Measurements from ENCODE around the gene LIN7B. TPM values are rescaled to one million over a fixed set of nuclear protein-coding genes. Genes with fewer than 3 reads are reported as not detected.

LIN7B gene
- total RNA-seq, 1 donor from 2014 or later = 3.6 TPM

GRCh38 chr19:49080392-49080791, 33.8 kb upstream of the LIN7B start:
- no peak for DNase-seq
- CTCF ChIA-PET = interaction anchor here (0.9 kb wide), 1 partner anchor 17 kb away, joined by 3 read pairs; no protein-coding TSS in a partner anchor
- no peak overlapping the region for H3K27ac Mint-ChIP-seq
- POLR2A ChIA-PET = no interaction called here
- intact Hi-C loops (cut with micrococcal nuclease) = loop anchor here (10.0 kb wide), 1 partner anchor 296 kb away; no protein-coding TSS in a partner anchor
- TF ChIP-seq, protein P1, sequence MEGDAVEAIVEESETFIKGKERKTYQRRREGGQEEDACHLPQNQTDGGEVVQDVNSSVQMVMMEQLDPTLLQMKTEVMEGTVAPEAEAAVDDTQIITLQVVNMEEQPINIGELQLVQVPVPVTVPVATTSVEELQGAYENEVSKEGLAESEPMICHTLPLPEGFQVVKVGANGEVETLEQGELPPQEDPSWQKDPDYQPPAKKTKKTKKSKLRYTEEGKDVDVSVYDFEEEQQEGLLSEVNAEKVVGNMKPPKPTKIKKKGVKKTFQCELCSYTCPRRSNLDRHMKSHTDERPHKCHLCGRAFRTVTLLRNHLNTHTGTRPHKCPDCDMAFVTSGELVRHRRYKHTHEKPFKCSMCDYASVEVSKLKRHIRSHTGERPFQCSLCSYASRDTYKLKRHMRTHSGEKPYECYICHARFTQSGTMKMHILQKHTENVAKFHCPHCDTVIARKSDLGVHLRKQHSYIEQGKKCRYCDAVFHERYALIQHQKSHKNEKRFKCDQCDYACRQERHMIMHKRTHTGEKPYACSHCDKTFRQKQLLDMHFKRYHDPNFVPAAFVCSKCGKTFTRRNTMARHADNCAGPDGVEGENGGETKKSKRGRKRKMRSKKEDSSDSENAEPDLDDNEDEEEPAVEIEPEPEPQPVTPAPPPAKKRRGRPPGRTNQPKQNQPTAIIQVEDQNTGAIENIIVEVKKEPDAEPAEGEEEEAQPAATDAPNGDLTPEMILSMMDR (IDR thresholded peaks at IDR 0.05) = no peak
- peaks cover 3% of the 10 kb centered on the region for H3K36me3 Mint-ChIP-seq (ENCODE audit: low read depth)
- H3K4me1 Mint-ChIP-seq = peaks cover 11% of the 10 kb centered on the region
- H3K4me3 Mint-ChIP-seq = no peak overlapping the region
- no peak for ATAC-seq (ENCODE audit: low read depth)
- peaks cover 15% of the 10 kb centered on the region for H3K27me3 Mint-ChIP-seq
- no peaks in the 10 kb centered on the region for H3K9me3 Mint-ChIP-seq

DNA sequence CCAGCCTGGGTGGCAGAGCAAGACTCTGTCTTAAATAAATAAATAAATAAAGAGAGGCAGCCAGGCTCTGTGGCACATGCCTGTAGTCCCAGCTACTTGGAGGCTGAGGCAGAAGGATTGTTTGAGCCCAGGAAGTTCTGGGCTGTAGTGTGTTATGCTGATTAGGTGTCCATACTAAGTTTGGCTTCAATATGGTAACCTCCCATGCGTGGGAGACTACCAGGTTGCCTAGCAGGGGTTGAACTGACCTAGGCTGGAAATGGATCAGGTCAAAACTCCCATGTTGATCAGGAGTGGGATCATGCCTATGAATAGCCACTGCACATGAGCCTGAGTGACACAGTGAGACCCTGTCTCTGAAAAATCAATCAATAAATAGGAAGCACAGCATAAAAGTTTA, 32.9 kb upstream of the LIN7B start:
- H3K4me3 Mint-ChIP-seq = no peak overlapping the region
- ATAC-seq (ENCODE audit: low read depth) = no peak

GRCh38 chr19:49084206-49085019, 29.8 kb upstream of the LIN7B start:
- no peak for ATAC-seq (ENCODE audit: low read depth)
- no peak for DNase-seq
- Mint-ChIP-seq H3K4me1 (peaks cover 39% of the 10 kb centered on the region), H3K9me3 (no peaks in the 10 kb centered on the region), H3K27me3 (peaks cover 6% of the 10 kb centered on the region), H3K4me3 (peak overlapping the region; percentile 93), H3K36me3 (ENCODE audit: low read depth) (peaks cover 33% of the 10 kb centered on the region), H3K27ac (peak overlapping the region; percentile 93)
- CTCF ChIA-PET = no interaction called here
- intact Hi-C loops (cut with micrococcal nuclease) = loop anchor here (1.0 to 10.0 kb wide), 5 partner anchors 34 to 446 kb away; partner anchors contain the start of genes C19orf73, GYS1, NUCB1 and PPFIA3
- TF ChIP-seq, protein P1 (IDR thresholded peaks at IDR 0.05) = no peak
- POLR2A ChIA-PET = no interaction called here

More for the DNA sequence above, 32.9 kb upstream of the LIN7B start:
- TF ChIP-seq, protein P1 (IDR thresholded peaks at IDR 0.05) = no peak
- CTCF ChIA-PET = interaction anchor here (0.9 kb wide), 1 partner anchor 17 kb away, joined by 3 read pairs; no protein-coding TSS in a partner anchor
- DNase-seq = no peak
- H3K36me3 Mint-ChIP-seq (ENCODE audit: low read depth) = peaks cover 10% of the 10 kb centered on the region
- peaks cover 13% of the 10 kb centered on the region for H3K4me1 Mint-ChIP-seq
- H3K9me3 Mint-ChIP-seq = no peaks in the 10 kb centered on the region
- H3K27me3 Mint-ChIP-seq = peaks cover 8% of the 10 kb centered on the region
- intact Hi-C loops (cut with micrococcal nuclease) = loop anchor here (10.0 kb wide), 1 partner anchor 296 kb away; no protein-coding TSS in a partner anchor
- H3K27ac Mint-ChIP-seq = no peak overlapping the region
- POLR2A ChIA-PET = no interaction called here

DNA sequence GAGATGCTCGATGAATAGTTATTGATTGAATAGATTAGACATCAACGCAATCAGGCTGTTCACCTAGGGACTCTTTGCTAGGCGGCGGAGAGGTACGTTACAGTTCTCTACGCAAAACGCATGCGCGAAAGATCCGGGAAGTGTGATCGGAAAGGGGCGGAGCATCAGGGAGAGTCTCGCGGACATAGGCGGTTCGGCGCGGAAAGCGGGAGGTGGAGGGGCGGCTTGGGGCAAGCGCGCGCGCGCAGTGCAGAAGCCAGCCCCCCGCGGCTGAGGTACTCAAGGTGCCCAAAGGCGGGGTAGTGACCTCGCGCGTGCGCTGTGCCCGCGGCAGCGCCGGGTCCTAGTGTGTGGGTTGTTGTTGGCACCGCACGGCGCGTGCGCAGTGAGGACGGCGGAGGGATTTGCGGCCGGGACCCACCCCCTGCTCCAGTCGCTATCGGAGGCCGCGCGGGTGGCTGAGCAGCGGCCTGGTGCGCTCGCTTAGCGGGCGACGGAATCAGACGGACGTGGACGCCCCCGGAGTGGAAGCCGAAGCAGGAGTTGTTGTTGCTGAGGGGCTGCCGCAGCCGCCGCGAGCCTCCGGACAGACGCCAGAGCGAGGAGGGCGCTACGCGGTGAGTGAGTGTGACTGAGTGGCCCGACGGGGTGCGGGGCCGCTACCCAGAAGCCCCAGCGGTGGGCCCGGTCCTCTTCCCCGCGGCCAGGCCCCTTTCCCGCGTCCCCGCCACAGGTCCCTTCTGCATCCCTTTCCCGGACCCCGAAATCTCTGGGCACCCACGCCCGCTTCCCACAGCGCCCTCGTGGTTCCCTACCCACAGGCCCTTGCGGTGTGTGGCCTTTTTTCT, 28.9 kb upstream of the LIN7B start, which contains the start of gene SNRNP70:
Gene SNRNP70 (plus strand): TSS at position 432 of the 848 bp plus-strand sequence. CDS start 964 bp downstream, outside the sequence.
- ATAC-seq (ENCODE audit: low read depth) (peak; percentile 97), DNase-seq (peak; percentile 99)
- Mint-ChIP-seq H3K4me3 (peak within 1 kb of the TSS; percentile 93), H3K9me3 (no peaks in the 10 kb centered on the region), H3K36me3 (ENCODE audit: low read depth) (peaks cover 39% of the 10 kb centered on the region), H3K4me1 (peaks cover 41% of the 10 kb centered on the region), H3K27me3 (peaks cover 6% of the 10 kb centered on the region), H3K27ac (peak within 1 kb of the TSS; percentile 93)
- intact Hi-C loops (cut with micrococcal nuclease) = loop anchor here (1.0 to 10.0 kb wide), 5 partner anchors 34 to 447 kb away; partner anchors contain the start of genes C19orf73, GYS1, NUCB1 and PPFIA3
- TF ChIP-seq, protein P1 (IDR thresholded peaks at IDR 0.05) = no peak
- ChIA-PET CTCF (no interaction called here), POLR2A (interaction anchor here (1.0 kb wide), 1 partner anchor 13 kb away, joined by 4 read pairs; no protein-coding TSS in a partner anchor)

Measured in activated B cell treated with CpG ODN at 0.5 μM for 24 hours (primary cell).